ENCODE data around the gene TFB2M. TPM values are rescaled to one million over a fixed set of nuclear protein-coding genes. Genes with fewer than 3 reads are reported as not detected.
A peak's percentile ranks its signal among the peaks of the same experiment; 100 is the strongest.

TFB2M gene
- total and polyA plus RNA-seq, 2 of the 13 experiments (the other 11 are each of a cell fraction or from before 2014, with no cell fraction given), result 15.7 to 31.4 TPM

DNA sequence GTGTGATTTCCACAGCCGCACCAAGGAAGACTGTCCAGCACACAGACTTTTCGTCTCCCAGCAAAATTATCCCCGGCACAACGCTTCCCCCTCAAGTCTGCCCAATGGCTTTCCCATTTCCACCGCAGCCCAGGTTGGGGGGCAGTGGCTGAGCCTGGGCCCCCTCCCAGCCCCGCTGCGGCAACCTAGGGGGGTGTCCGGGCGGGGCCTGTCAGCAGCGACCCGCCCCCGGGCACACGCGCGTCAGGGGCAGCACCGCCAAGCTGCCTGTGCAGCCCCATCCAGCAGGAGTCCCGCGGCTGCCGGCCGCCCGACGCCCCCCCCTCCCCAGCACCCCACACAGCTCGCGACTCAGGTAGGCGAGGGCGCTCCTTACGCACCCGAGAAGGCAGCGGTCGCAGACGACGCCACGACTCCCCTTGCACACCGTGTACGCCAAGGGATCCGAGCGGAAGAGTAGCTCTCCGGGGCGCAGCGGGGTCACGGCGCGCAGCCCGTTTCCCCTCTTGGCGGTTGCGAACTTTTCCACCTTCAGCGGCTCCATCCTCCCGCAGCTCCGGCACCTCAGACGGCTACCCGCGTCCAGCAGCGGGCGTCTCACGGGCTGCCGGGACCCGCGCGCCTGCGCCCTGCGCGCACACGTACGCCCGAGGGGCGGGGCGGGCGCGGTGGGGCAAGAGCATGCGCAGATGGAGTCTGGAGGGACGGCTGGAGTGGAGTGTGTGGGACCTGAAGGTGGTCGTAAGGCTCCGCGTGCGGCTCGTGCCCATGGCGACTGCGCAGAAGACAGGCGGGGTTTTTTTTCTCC, 59.2 kb downstream of the TFB2M start, which contains the start of gene SMYD3 (continued):
- TF ChIP-seq YEATS4 (CRISPR knock-in tag; IDR thresholded peaks at IDR 0.05; ENCODE audit: borderline replicate concordance), result peak; percentile 75; the same call in 1 of the 2 replicates
- peak; percentile 65 for TF ChIP-seq CBX1 (IDR thresholded peaks at IDR 0.05; ENCODE audit: low read depth)
- TF ChIP-seq NCOR1 (IDR thresholded peaks at IDR 0.05; ENCODE audit: borderline replicate concordance, low read length), result no peak
- TF ChIP-seq ZFP36 (IDR thresholded peaks at IDR 0.05; ENCODE audit: borderline replicate concordance, low read depth, low read length, partially characterized antibody), result no peak
- no peak for TF ChIP-seq ZBTB1 (CRISPR knock-in tag; IDR thresholded peaks at IDR 0.05; ENCODE audit: borderline replicate concordance)
- TF ChIP-seq KMT2A (CRISPR knock-in tag; IDR thresholded peaks at IDR 0.05), result peak; percentile 75
- TF ChIP-seq, protein P1, sequence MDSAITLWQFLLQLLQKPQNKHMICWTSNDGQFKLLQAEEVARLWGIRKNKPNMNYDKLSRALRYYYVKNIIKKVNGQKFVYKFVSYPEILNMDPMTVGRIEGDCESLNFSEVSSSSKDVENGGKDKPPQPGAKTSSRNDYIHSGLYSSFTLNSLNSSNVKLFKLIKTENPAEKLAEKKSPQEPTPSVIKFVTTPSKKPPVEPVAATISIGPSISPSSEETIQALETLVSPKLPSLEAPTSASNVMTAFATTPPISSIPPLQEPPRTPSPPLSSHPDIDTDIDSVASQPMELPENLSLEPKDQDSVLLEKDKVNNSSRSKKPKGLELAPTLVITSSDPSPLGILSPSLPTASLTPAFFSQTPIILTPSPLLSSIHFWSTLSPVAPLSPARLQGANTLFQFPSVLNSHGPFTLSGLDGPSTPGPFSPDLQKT (CRISPR knock-in tag; IDR thresholded peaks at IDR 0.05; ENCODE audit: borderline replicate concordance), result no peak
- TF ChIP-seq MXD4 (CRISPR knock-in tag; IDR thresholded peaks at IDR 0.05), result 0 out of 2 replicates have a peak, but pooled peaks have one; percentile 41
- TF ChIP-seq, protein P2, sequence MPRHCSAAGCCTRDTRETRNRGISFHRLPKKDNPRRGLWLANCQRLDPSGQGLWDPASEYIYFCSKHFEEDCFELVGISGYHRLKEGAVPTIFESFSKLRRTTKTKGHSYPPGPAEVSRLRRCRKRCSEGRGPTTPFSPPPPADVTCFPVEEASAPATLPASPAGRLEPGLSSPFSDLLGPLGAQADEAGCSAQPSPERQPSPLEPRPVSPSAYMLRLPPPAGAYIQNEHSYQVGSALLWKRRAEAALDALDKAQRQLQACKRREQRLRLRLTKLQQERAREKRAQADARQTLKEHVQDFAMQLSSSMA (CRISPR knock-in tag; IDR thresholded peaks at IDR 0.05), result peak; percentile 71; the same call in 1 of the 2 replicates
- TF ChIP-seq SMARCE1 (IDR thresholded peaks at IDR 0.05; ENCODE audit: borderline replicate concordance), result no peak
- TF ChIP-seq ZNF234 (CRISPR knock-in tag; conservative IDR thresholded peaks at IDR 0.05), result no peak
- no peak for TF ChIP-seq MAFG (CRISPR knock-in tag; IDR thresholded peaks at IDR 0.05)
- 0 out of 2 replicates have a peak, but pooled peaks have one; percentile 9 for TF ChIP-seq AHR (CRISPR knock-in tag; IDR thresholded peaks at IDR 0.05)
- no peak for TF ChIP-seq ZNF7 (CRISPR knock-in tag; IDR thresholded peaks at IDR 0.05)
- no peak for TF ChIP-seq HNRNPUL1 (IDR thresholded peaks at IDR 0.05; ENCODE audit: low read depth, low read length)
- TF ChIP-seq, protein P3, sequence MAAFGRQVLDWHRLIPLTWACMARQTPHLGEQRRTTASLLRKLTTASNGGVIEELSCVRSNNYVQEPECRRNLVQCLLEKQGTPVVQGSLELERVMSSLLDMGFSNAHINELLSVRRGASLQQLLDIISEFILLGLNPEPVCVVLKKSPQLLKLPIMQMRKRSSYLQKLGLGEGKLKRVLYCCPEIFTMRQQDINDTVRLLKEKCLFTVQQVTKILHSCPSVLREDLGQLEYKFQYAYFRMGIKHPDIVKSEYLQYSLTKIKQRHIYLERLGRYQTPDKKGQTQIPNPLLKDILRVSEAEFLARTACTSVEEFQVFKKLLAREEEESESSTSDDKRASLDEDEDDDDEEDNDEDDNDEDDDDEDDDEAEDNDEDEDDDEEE (CRISPR knock-in tag; IDR thresholded peaks at IDR 0.05), result peak; percentile 57; the same call in 1 of the 2 replicates
- TF ChIP-seq TBX2 (CRISPR knock-in tag; IDR thresholded peaks at IDR 0.05; ENCODE audit: borderline replicate concordance), result no peak
- TF ChIP-seq MED1 (CRISPR knock-in tag; IDR thresholded peaks at IDR 0.05), result 0 out of 2 replicates have a peak, but pooled peaks have one; percentile 22
- peak; percentile 61; the same call in 1 of the 2 replicates for TF ChIP-seq ZNF788 (CRISPR knock-in tag; IDR thresholded peaks at IDR 0.05; ENCODE audit: borderline replicate concordance)
- TF ChIP-seq ZNF709 (CRISPR knock-in tag; IDR thresholded peaks at IDR 0.05), result peak; percentile 69; the same call in 1 of the 2 replicates
- no peak for TF ChIP-seq SIX4 (CRISPR knock-in tag; IDR thresholded peaks at IDR 0.05)
- 0 out of 2 replicates have a peak, but pooled peaks have one; percentile 39 for TF ChIP-seq ZNF274 (CRISPR knock-in tag; IDR thresholded peaks at IDR 0.05)
- peak; percentile 43; the same call in 1 of the 2 replicates for TF ChIP-seq ZNF780A (CRISPR knock-in tag; IDR thresholded peaks at IDR 0.05)
- TF ChIP-seq ZNF253 (CRISPR knock-in tag; IDR thresholded peaks at IDR 0.05; ENCODE audit: borderline replicate concordance), result no peak
- TF ChIP-seq ZNF510 (CRISPR knock-in tag; IDR thresholded peaks at IDR 0.05; ENCODE audit: low read depth), result no peak
- TF ChIP-seq, protein P4, sequence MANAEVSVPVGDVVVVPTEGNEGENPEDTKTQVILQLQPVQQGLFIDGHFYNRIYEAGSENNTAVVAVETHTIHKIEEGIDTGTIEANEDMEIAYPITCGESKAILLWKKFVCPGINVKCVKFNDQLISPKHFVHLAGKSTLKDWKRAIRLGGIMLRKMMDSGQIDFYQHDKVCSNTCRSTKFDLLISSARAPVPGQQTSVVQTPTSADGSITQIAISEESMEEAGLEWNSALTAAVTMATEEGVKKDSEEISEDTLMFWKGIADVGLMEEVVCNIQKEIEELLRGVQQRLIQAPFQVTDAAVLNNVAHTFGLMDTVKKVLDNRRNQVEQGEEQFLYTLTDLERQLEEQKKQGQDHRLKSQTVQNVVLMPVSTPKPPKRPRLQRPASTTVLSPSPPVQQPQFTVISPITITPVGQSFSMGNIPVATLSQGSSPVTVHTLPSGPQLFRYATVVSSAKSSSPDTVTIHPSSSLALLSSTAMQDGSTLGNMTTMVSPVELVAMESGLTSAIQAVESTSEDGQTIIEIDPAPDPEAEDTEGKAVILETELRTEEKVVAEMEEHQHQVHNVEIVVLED (CRISPR knock-in tag; IDR thresholded peaks at IDR 0.05; ENCODE audit: borderline replicate concordance), result peak; percentile 76
